SK-N-SH (cell line): ENCODE measurements around the gene SINHCAF. TPM values are rescaled to one million over a fixed set of nuclear protein-coding genes. Genes with fewer than 3 reads are reported as not detected.

Experiments used
- CTCF ChIA-PET: fragments of 300-600, 350-600 bp; formaldehyde crosslinking; extraction: SDS; loops from one replicate; lab custom pipeline; 2021; lab: Yijun Ruan, JAX
- POLR2A ChIA-PET: fragments of 350-600 bp; sonication (Branson Sonifier 250); formaldehyde crosslinking; extraction: SDS; loops from one replicate; lab custom pipeline; 2020; ENCODE audit warnings: antibody characterized with exemption, inconsistent platforms; lab: Yijun Ruan, JAX
- DNase-seq: peaks from one replicate; pipeline ENCODE4 v3.0.0; 2012
- H2AFZ ChIP-seq: fragments of 200-600 bp; sonication (generic); 2 replicates; pipeline ENCODE4 v1.8.1; 2016; ENCODE audit warnings: antibody characterized with exemption, mild to moderate bottlenecking, low read depth
- H3F3A ChIP-seq: fragments of 200-600 bp; sonication (generic); replicated peaks from 2 replicates; pipeline ENCODE3; 2016; ENCODE audit warnings: antibody characterized with exemption, mild to moderate bottlenecking; ENCODE audit not compliant: insufficient read depth
- H3K27ac ChIP-seq, 2 experiments: fragments of 200-500 bp in 1 of 2; fragments of 200-600 bp in 1 of 2; sonication (Bioruptor generic) in 1 of 2; sonication (generic), shearing (Covaris generic) in 1 of 2; 2 replicates each; pipeline versions ENCODE4 v1.5.1 to v1.6.1; 2014 to 2016; ENCODE audit warnings: low read depth in 2 of 2, inconsistent platforms in 1 of 2, low read length in 1 of 2, mild to moderate bottlenecking in 1 of 2, mixed read lengths in 1 of 2
- H3K27me3 ChIP-seq: fragments of 200-600 bp; sonication (generic), shearing (Covaris generic); 2 replicates; pipeline ENCODE4 v1.6.1; 2016; ENCODE audit warnings: mixed run types; ENCODE audit not compliant: insufficient read depth
- H3K36me3 ChIP-seq, 2 experiments: fragments of 200-500 bp in 1 of 2; fragments of 200-600 bp in 1 of 2; sonication (Bioruptor generic) in 1 of 2; sonication (generic) in 1 of 2; replicated peaks in 1 of 2; 2 replicates each; pipeline versions ENCODE3 to v1.5.1; 2014 to 2016; ENCODE audit warnings: low read length in 1 of 2, mild to moderate bottlenecking in 1 of 2; ENCODE audit not compliant: insufficient read depth in 2 of 2, control insufficient read depth in 1 of 2
- H3K4me1 ChIP-seq, 2 experiments: fragments of 200-500 bp in 1 of 2; fragments of 200-600 bp in 1 of 2; sonication (Bioruptor generic) in 1 of 2; sonication (generic), shearing (Covaris generic) in 1 of 2; 2 replicates each; pipeline versions ENCODE4 v1.5.1 to v1.6.1; 2014 to 2016; ENCODE audit warnings: low read depth in 1 of 2, low read length in 1 of 2, mixed run types in 1 of 2; ENCODE audit not compliant: insufficient read depth in 2 of 2, control insufficient read depth in 1 of 2
- H3K4me2 ChIP-seq: fragments of 200-600 bp; sonication (generic), shearing (Covaris generic); 2 replicates; pipeline ENCODE4 v1.6.1; 2017; ENCODE audit warnings: mixed run types
- H3K4me3 ChIP-seq, 2 experiments: fragments of 200-500 bp in 1 of 2; fragments of 200-600 bp in 1 of 2; sonication (Bioruptor generic) in 1 of 2; sonication (generic), shearing (Covaris generic) in 1 of 2; 2 replicates each; pipeline versions ENCODE4 v1.5.1 to v1.8.1; 2014 to 2016; ENCODE audit warnings: low read depth in 2 of 2, inconsistent platforms in 1 of 2, low read length in 1 of 2, mild to moderate bottlenecking in 1 of 2, mixed read lengths in 1 of 2, moderate library complexity in 1 of 2
- H3K79me2 ChIP-seq: fragments of 200-600 bp; sonication (generic); 2 replicates; pipeline ENCODE4 v1.8.1; 2017; ENCODE audit warnings: mild to moderate bottlenecking; ENCODE audit not compliant: insufficient read depth
- H3K9ac ChIP-seq: fragments of 200-600 bp; sonication (generic); 2 replicates; pipeline ENCODE4 v1.6.1; 2017; ENCODE audit warnings: mixed run types
- H3K9me2 ChIP-seq: fragments of 200-600 bp; sonication (generic); 2 replicates; pipeline ENCODE4 v1.6.1; 2017; ENCODE audit warnings: mixed run types
- H3K9me3 ChIP-seq: fragments of 200-600 bp; sonication (generic); 2 replicates; pipeline ENCODE4 v1.6.1; 2017; ENCODE audit warnings: mixed run types, mild to moderate bottlenecking, moderate library complexity
- H4K20me1 ChIP-seq: fragments of 200-600 bp; sonication (generic); 2 replicates; pipeline ENCODE4 v1.6.1; 2017; ENCODE audit warnings: mild to moderate bottlenecking, mixed run types; ENCODE audit not compliant: insufficient read depth
- CHD2 ChIP-seq: fragments of 150-350 bp; IDR thresholded peaks from 2 replicates; pipeline ENCODE4 v1.6.1; 2018; ENCODE audit warnings: low read length; ENCODE audit not compliant: partially characterized antibody
- ELF1 ChIP-seq: IDR thresholded peaks from 2 replicates; pipeline ENCODE4 v1.4.0; 2012
- EP300 ChIP-seq, 2 experiments: IDR thresholded peaks; 2 replicates each; pipeline versions ENCODE4 v1.4.0 to v1.6.1; 2012; ENCODE audit warnings: borderline replicate concordance in 1 of 2, low read depth in 1 of 2, low read length in 1 of 2
- EZH2phosphoT487 ChIP-seq: fragments of 200-600 bp; sonication (generic); IDR thresholded peaks from 2 replicates; pipeline ENCODE4 v1.6.1; 2017; ENCODE audit warnings: low read depth, mixed run types, mild to moderate bottlenecking, antibody characterized with exemption, moderate library complexity, borderline replicate concordance
- FOSL2 ChIP-seq: IDR thresholded peaks from 2 replicates; pipeline ENCODE4 v1.4.0; 2012; ENCODE audit warnings: low read depth, mild to moderate bottlenecking, moderate library complexity, borderline replicate concordance
- FOXM1 ChIP-seq: IDR thresholded peaks from 2 replicates; pipeline ENCODE4 v1.4.0; 2012; ENCODE audit warnings: low read depth, mild to moderate bottlenecking
- GABPA ChIP-seq: IDR thresholded peaks from 2 replicates; pipeline ENCODE4 v1.4.0; 2012; ENCODE audit warnings: low read depth, mild to moderate bottlenecking
- GATA2 ChIP-seq: sonication (generic); formaldehyde crosslinking; IDR thresholded peaks from 2 replicates; pipeline ENCODE4 v1.5.0; 2020; ENCODE audit warnings: mild to moderate bottlenecking, missing genetic modification reagents
- JUND ChIP-seq: IDR thresholded peaks from 2 replicates; pipeline ENCODE4 v1.4.0; 2012
- NFIC ChIP-seq: IDR thresholded peaks from 2 replicates; pipeline ENCODE4 v1.4.0; 2012; ENCODE audit warnings: borderline replicate concordance
- NRF1 ChIP-seq: IDR thresholded peaks from 2 replicates; pipeline ENCODE4 v1.6.1; 2012; ENCODE audit warnings: low read depth, mild to moderate bottlenecking, low read length
- POLR2AphosphoS5 ChIP-seq: IDR thresholded peaks from 2 replicates; pipeline ENCODE4 v1.6.1; 2012; ENCODE audit warnings: low read depth, low read length
- RAD21 ChIP-seq: IDR thresholded peaks from 2 replicates; pipeline ENCODE4 v1.6.1; 2012; ENCODE audit warnings: mild to moderate bottlenecking, low read length
- RCOR1 ChIP-seq: fragments of 150-350 bp; IDR thresholded peaks from 2 replicates; pipeline ENCODE4 v1.6.1; 2017; ENCODE audit warnings: antibody characterized with exemption, low read length
- REST ChIP-seq: IDR thresholded peaks from 2 replicates; pipeline ENCODE4 v1.6.1; 2012; ENCODE audit warnings: mild to moderate bottlenecking, low read depth, low read length, moderate library complexity
- RFX5 ChIP-seq: IDR thresholded peaks from 2 replicates; pipeline ENCODE4 v1.6.1; 2012; ENCODE audit warnings: mild to moderate bottlenecking, improper control_type of control experiment, low read length
- RXRA ChIP-seq: IDR thresholded peaks from 2 replicates; pipeline ENCODE4 v1.4.0; 2012; ENCODE audit warnings: low read depth, mild to moderate bottlenecking, borderline replicate concordance
- SIN3A ChIP-seq: IDR thresholded peaks from 2 replicates; pipeline ENCODE4 v1.6.1; 2012; ENCODE audit warnings: low read depth, mild to moderate bottlenecking, low read length, moderate library complexity, borderline replicate concordance
- TCF12 ChIP-seq: IDR thresholded peaks from 2 replicates; pipeline ENCODE4 v1.4.0; 2012
- YY1 ChIP-seq: IDR thresholded peaks from 2 replicates; pipeline ENCODE4 v1.4.0; 2012; ENCODE audit warnings: low read depth, mild to moderate bottlenecking
- WGBS: methylation state at CpG from one replicate; pipeline ENCODE4 v1.1.6; 2017; ENCODE audit warnings: low lambda C conversion rate; 5-methylcytosine and 5-hydroxymethylcytosine counted together
- polyA plus RNA-seq, 3 experiments: library from polyadenylated mRNA; depleted of rRNA; stranded (reverse); fragments of >200 nt; gene quantifications; 2 replicates each; pipeline ENCODE4 v1.2.3, GENCODE V29; 2012

The SINHCAF gene
- polyA plus RNA-seq, 1 of the 3 experiments (the other 2 are of a cell fraction) = 22.2 TPM

- no peak overlapping the region for H3K4me2 ChIP-seq
- CTCF ChIA-PET = interaction anchor here (0.6 kb wide), 1 partner anchor 346 kb away, joined by 3 read pairs; no protein-coding TSS in a partner anchor
- H2AFZ ChIP-seq = no peak overlapping the region
- no peak overlapping the region for H3K9ac ChIP-seq
- no peak overlapping the region for H3K27ac ChIP-seq
- H3K9me3 ChIP-seq = no peaks in the 10 kb centered on the region
- peaks cover 22% of the 10 kb centered on the region; the same call in 1 of the 2 replicates for H4K20me1 ChIP-seq
- no peaks in the 10 kb centered on the region for H3K27me3 ChIP-seq
- no peaks in the 10 kb centered on the region for H3F3A ChIP-seq
- POLR2A ChIA-PET = no interaction called here
- peaks cover 0 to 5% of the 10 kb centered on the region in 2 experiments; a peak in 2 of 4 replicates for H3K4me1 ChIP-seq
- peaks cover 10 to 49% of the 10 kb centered on the region in 2 experiments for H3K36me3 ChIP-seq
- no peak overlapping the region for H3K4me3 ChIP-seq
- TF ChIP-seq NFIC (no peak), TCF12 (no peak)
- peaks cover 86% of the 10 kb centered on the region for H3K79me2 ChIP-seq
- no peaks in the 10 kb centered on the region for H3K9me2 ChIP-seq
- 95% methylated on average over 5 of the region's 5 CpGs for WGBS
- no peak for DNase-seq
Measured at GRCh38 chr12:31303466-31303865, 22.5 kb downstream of the SINHCAF start.

- no peak overlapping the region for H3K4me3 ChIP-seq
- TF ChIP-seq RXRA = no peak
- TF ChIP-seq FOSL2 = no peak
- TF ChIP-seq GABPA = no peak
- TF ChIP-seq SIN3A = no peak
- TF ChIP-seq CHD2 = no peak
- no peak for TF ChIP-seq RCOR1
- no peak for TF ChIP-seq REST
- TF ChIP-seq NRF1 = no peak
- TF ChIP-seq ELF1 = no peak
- TF ChIP-seq RFX5 = no peak
- TF ChIP-seq POLR2AphosphoS5 = no peak
- TF ChIP-seq EZH2phosphoT487 = no peak
- TF ChIP-seq GATA2 (CRISPR knock-in tag) = no peak
- no peak for TF ChIP-seq EP300 (IDR thresholded peaks at IDR 0.05; ENCODE audit: borderline replicate concordance in 1 of 2, low read depth in 1 of 2, low read length in 1 of 2)
- no peak for TF ChIP-seq YY1
- TF ChIP-seq RAD21 = no peak
- TF ChIP-seq FOXM1 = no peak
- TF ChIP-seq JUND = no peak
- no peak overlapping the region for H3K27ac ChIP-seq
- no peaks in the 10 kb centered on the region for H3K9me3 ChIP-seq
- H3K27me3 ChIP-seq = no peaks in the 10 kb centered on the region
- no peak for DNase-seq
- WGBS = 98% methylated on average over 2 of the region's 2 CpGs
- H3F3A ChIP-seq = no peaks in the 10 kb centered on the region
- POLR2A ChIA-PET = no interaction called here
- CTCF ChIA-PET = interaction anchor here (0.9 to 2.4 kb wide), 3 partner anchors 14 to 219 kb away, joined by 3 to 10 read pairs (median 3); no protein-coding TSS in a partner anchor
- H3K9ac ChIP-seq = no peak overlapping the region
- H3K4me2 ChIP-seq = no peak overlapping the region
- H2AFZ ChIP-seq = no peak overlapping the region
- no peaks in the 10 kb centered on the region for H3K9me2 ChIP-seq
- peaks cover 0 to 5% of the 10 kb centered on the region in 2 experiments; a peak in 2 of 4 replicates for H3K4me1 ChIP-seq
- H4K20me1 ChIP-seq = peaks cover 2% of the 10 kb centered on the region; the same call in 1 of the 2 replicates
- peaks cover 84% of the 10 kb centered on the region for H3K79me2 ChIP-seq
- peaks cover 12 to 63% of the 10 kb centered on the region in 2 experiments for H3K36me3 ChIP-seq
Measured at GRCh38 chr12:31301311-31301710, 24.6 kb downstream of the SINHCAF start.
